Right lung (tissue), 5 donors: ENCODE data around the gene MTM1. TPM values are rescaled to one million over a fixed set of nuclear protein-coding genes. Genes with fewer than 3 reads are reported as not detected.
A peak's percentile ranks its signal among the peaks of the same experiment; 100 is the strongest.

ENCODE experiments used
- DNase-seq, 2 donors: peaks; one replicate each; pipeline ENCODE4 v3.0.0-alpha.2; 2013
- polyA plus RNA-seq, 5 donors: library from polyadenylated mRNA; unstranded; fragments of 120-200 nt; gene quantifications; one replicate each; pipeline versions ENCODE4 v1.2.1 to v1.2.3, GENCODE V29; 2013; ENCODE audit warnings: inconsistent platforms in 1 of 5, low replicate concordance in 1 of 5; ENCODE audit not compliant: insufficient read length in 5 of 5, insufficient read depth in 1 of 5

MTM1 gene
- polyA plus RNA-seq, 5 donors = 9.5 to 14.9 (median 14.5) TPM

DNA sequence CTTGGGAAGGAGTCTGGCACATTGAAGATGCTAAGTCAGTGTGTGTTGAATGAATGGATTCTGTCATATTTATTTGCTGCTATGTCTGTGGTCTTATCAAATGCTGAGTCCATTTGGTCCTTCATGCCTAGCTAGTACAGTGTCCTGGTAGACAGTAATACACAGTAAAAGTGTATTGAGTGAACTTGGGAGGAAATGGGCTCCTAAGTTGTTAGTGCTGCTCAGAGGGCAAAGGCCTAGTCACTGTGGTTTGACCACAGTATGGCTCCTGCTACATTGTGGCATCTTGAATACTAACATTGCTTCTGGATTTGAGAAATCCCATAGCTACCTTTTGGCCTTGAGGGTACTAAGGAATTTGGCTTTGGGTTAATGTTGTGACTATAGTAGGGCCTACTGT lies 33.9 kb downstream of the MTM1 start:
- no peak for DNase-seq

DNA sequence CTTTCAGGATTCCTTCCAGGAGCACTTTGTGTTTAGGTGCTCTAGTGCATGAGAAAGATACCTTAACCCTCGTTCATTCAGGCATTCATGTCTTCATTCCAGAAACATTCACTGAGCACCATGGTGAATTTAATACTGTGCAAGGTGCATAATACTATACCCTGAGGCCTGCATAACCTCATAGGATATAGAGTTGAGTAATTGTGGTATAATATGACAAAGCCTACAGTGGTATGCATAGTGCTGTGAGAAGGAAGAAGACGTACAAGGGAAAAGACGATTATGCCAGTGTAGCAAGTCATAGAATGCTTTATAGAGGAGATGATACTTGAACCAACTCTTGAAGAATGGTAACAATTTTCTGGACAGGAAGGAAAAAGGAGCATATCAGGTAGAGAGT lies 34.3 kb downstream of the MTM1 start:
- DNase-seq = no peak

DNA sequence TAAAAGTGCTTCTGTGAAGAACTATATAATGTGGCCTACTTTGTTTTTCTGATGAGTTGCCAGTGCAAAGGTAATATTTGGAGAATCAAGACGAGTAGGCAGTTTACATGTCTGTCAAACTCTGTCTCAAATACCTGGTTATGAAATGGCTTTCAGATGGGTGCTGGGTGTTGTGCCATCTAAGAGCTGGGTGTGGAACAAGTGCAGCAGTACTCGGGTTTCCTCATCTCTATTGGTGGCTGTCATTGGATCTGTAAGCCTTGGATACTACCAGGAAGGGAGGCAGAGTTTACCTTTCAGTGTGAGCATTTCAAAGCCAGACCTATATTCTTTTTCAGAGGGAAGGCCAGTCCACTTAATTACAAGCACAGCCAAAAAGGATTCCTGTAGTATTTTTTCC lies 37.2 kb downstream of the MTM1 start:
- DNase-seq = no peak

DNA sequence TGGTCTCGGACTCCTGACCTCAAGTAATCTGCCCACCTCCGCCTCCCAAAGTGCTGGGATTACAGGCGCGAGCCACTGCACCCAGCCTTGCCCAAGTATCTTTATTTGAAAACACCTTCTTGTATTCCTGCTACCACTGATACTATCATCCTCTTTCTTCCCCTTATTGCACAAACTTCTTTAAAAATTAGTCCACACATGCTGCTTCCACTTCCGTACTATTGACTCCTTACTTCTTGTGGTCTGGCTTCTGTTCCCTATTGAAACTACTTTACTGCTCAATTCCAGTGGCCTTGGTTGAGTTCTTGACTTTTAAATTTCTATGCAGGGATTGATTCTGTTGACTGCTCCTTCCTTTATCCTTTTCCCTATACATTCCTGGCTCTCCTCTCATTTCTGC lies 38.8 kb downstream of the MTM1 start:
- DNase-seq = no peak

DNA sequence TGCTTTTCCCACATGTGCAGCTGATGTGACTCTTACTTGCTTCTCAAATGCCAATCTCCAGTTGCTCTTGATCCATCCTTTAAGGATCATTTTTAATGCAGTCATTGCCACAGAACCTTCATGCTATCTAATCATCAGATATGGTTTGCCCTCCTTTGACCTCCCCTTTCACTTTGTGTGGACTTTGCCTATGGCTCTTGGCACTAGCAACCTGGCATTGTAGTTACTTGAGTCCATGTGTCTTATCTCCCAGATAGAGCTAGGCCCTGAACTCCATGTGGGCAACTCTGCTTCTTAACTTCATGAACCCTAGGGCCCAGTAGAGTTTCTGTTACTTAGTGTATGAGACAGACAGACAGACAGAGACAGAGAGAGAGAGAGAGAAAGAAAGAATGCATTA lies 41.6 kb downstream of the MTM1 start:
- DNase-seq = no peak

DNA sequence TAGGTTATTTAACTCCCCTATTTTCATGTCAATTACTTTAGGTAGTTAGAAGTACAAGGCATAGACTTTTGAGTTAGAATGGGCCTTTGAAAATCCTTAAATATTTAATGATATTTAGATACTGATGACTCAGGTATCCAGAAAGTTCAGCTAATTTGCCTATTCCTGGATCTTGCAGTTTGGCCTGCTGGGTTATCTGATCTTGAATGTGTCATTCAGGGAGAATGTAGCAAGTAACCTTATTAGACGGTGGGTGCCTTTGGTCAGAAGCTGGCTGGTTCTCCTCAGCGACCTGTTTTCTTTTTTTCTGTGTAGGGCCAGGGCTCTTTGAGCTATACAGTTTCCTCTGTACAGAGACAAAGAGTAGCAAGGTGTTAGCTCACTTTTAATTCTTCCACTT lies 42.0 kb downstream of the MTM1 start:
- DNase-seq = no peak

DNA sequence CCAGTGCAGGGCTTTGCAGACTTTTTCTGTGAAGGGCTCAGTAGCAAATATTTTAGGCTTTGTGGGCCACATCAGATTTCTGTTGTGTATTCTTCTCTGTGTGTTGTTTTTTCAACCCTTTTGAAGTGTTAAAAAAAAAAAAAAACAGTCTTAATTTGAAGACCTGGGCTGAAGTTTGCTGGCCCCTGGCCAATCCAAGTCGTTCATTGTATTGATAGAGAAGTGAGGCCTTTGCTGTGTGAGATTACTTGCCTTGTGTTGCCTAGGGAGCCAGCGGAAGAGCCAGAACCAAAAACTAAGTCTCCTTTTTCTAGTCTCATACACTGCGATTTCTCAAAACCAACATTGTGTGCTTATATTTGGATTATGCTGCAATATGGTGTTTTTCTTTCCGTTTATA lies 46.9 kb downstream of the MTM1 start:
- DNase-seq = no peak

DNA sequence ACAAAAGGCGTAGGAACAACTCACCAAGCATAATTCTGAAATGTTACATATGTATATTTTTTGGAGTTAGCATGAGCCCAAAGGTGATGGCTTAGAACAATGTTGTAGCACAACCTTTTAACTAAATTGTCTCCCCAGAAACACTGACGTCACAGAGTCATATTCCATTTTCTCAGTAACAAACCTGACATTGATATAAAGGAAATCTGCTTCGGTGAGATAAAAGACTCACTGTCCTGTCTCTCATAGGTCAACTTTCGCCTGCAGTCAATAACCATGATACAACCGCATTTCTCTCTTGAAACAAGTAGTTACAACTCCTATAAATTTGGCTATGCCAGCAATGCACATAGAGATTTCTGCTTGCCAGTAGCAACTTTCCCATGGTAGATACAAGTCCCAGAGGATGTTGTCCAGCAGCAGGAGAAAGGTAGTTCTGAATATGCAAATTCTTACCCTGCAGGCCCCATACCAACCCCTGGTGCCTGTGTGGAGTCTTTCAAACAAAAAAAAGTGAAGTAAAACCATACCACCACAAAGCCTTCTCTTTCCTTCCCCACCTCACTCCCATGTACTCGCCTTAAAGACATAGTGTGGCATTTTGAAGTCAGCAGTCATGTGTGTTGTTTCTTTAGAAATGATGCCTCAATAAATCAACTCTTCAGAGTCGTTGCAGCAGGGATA lies 47.9 kb downstream of the MTM1 start:
- no peak for DNase-seq

DNA sequence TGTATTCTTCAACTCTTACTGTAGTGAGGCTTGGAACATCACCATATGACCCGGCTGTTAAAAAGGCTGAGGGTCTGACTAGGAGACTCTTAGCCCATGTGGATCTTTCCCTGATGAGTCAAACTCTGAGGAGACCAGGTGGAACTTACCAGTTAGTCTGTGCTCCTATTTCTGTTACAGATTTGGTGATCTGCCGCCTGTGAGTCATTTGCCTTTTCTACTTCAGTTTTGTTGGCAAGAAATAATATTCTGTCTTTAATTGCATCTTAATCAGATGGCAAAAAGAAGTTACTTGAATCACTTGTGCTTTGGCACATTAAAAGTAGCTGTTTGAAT lies 48.4 kb downstream of the MTM1 start:
- DNase-seq = no peak

DNA sequence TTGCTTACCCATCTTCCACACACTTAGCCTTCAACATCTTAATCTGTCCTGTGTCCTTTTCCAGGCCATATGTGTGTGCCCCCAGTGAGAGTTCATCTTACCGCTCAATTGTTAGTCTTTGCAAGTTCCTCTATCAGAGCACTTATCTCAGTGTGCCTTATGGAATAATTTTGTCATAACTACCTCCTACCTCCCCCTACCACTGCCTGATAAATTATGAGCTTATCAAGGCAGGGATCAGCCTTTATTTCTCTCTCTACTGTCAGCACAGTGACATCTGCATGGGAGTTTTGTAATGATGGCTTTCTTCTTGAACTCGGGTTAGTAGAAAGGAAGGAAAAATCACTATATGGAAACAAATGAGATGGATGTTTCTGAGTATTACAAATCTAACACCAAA lies 53.2 kb downstream of the MTM1 start:
- no peak for DNase-seq

DNA sequence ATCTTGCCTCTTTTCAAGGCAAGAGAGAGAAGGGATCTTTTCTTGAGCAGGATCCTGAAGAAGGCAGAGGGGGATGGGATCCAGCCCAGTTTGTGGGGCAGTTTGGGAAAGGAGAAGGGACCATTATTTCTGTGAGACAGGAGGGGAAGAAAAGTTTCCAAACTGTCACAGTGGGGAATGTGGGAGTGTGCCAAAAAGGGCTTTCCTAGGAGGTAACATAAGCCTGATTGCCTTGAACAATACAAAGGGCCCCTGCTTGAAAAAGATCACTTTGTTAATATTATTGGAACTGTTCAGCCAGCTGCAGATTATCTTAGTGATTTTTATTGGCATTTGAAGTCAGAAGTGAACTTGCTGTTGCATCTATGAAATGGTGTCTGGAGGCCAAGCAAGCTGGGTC lies 55.2 kb downstream of the MTM1 start:
- DNase-seq = no peak

DNA sequence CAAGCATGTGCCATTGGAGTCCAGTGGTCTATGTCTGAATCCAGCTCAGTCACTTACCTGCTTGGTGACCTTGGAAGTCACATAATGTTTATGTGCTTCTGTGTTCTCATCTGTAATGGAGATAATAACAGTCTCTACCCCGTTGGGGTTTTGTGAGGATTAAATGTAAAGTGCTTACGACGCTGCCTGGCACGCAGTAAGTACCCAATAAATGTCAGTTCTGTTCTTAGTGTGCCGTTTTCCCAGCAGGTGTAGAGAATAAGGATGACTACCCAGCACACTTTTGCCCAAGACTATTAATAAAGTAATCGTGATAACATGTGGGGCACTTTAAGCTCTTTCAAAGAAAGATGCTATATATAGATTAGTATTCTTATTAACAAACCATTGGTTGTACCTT lies 56.7 kb downstream of the MTM1 start:
- no peak for DNase-seq

DNA sequence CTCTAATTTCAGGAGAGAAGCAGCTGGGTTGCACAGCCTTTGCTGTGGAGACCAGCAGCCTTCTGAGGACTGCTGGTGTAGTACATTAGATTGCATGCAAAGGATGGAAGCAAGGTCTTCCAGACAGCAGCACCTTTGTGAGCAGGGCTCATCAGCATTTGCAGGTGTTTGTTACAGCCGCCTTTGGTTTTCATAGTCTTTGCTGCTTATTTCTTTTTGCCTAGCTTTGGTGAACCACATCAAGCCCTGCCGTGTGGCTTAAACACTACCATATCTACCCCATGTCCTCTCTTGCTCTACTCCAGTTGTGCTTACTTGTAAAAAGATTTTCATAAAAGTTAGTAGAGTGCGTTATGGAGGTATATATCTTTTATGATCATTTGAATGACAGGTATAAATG lies 57.5 kb downstream of the MTM1 start:
- DNase-seq = no peak

DNA sequence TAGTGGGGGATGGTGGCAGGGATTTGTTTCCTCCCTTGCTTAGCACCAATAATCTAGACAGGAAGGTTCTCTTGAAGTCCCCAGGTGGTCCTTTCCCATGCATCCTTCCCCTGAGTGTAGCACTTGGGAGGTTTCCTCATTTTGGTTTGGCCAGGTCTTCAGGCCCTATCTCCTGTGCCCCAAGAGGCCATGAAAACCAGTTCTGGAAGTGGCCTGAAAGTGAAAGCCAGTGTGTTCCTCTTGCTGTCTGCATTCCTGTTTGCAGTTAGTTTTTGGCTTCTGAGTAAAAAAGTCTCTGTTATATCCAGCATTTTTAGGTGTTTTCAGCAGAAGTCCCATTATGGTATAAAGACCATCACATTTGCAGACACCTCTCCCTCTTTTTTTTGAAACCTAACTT lies 59.5 kb downstream of the MTM1 start:
- no peak for DNase-seq

DNA sequence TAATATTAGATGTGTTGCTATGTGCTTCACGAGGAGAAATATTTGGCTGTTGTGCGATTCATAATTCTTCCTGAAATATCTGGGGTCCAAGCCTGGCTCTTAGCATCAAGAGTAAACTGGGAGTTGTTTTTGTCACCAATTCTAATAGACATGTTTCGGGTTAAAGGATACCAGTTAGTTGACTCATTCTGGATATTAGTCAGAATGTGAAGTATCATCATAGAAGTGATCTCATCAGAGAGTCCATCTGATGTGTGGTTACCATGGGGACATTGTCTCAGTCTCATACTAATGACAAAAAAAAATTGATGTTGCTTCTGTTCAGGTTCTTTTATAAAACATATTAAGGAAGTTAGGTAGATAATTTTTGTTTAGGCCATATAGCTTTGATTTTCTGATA lies 67.5 kb downstream of the MTM1 start:
- no peak for DNase-seq

DNA sequence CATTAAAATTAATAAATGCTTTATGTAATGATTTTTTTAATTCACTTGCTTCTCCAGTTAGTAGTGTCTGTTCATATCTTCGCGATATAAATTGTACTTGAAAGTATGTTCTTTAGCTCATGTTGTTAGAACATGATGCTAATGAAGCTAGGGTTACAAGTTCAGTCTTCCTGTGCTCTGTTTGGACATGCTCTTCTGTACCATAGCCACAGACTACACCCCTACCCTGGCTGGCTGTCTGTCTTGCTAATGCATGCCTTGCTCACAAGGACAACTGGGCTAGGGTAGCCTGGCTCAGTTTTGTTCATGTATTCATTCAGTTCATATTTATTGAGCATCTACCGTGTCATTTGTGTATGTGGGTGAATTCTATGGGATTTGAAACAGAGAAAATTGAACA lies 74.0 kb downstream of the MTM1 start:
- no peak for DNase-seq

DNA sequence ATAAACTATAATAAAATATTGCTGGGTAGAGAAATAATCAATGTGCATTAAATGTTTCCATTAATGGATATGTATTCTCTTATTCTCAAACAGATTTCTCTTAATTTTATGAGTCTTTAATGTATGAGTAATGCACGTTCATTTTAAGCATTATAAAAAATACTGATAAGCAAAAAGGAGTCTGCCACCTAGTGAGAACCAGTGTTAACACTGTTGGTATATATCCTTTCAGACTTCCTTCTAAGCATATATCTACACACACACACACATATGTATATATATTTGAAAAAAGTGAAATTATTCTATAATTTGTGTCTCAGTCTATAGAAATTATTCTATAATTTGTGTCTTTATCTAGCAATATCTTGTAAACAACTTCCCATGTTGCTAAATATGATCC lies 74.8 kb downstream of the MTM1 start:
- no peak for DNase-seq

DNA sequence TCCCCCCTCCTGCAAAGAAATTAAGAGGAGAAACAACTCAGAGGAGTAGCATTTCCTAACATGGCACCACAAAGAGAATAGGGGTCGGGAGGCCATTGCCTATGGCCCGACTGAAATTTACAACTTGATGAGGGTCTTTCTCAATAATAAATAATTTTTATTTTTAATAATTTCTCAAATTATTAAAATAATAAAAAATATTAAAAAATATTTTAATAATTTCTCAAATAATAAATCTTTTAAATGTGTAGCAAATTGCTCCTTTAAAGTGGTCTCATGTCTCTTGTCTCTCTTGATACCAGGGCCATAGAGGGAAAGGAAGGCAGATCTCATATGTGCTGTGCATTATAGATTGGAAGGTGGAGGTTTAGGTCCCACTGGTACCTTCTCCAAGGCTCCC lies 75.5 kb downstream of the MTM1 start:
- no peak for DNase-seq

DNA sequence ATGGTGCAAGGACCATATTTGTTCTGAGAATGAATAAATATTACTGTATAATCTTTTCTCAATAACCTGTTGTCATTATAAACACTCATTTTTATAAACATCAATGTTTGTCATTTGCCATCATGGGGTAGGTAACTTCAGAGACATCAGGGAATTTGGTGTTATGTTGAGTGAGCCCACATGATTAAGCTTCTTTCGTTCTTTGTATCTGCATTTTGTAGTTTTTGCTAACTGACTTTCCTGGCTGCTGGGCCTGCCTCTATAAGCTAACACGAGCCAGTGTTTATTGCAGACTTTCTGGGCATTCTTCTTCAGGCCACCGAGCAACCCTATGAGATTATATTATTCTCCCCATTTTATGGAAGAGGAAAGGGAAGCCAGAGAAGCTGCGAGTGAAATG lies 76.0 kb downstream of the MTM1 start:
- DNase-seq = no peak

DNA sequence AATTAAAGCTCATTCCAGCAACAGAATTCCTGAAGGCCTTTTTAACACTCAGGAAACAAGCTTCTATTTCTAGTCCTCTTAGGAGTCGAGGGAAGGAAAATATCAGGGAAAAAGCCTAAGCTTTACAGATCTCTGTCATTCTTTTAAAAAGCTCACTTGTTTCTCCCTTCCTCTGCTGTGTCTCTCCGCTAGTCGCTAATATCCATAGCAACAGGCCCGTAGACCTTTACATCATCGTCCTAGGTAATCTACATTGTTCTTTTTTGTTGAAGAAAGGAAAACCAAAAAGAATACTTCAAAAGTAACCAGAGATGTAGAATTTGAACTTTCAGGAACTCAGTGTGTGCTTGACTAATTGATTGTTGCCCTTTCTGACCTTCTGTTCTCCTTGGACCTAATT lies 78.9 kb downstream of the MTM1 start:
- no peak for DNase-seq

DNA sequence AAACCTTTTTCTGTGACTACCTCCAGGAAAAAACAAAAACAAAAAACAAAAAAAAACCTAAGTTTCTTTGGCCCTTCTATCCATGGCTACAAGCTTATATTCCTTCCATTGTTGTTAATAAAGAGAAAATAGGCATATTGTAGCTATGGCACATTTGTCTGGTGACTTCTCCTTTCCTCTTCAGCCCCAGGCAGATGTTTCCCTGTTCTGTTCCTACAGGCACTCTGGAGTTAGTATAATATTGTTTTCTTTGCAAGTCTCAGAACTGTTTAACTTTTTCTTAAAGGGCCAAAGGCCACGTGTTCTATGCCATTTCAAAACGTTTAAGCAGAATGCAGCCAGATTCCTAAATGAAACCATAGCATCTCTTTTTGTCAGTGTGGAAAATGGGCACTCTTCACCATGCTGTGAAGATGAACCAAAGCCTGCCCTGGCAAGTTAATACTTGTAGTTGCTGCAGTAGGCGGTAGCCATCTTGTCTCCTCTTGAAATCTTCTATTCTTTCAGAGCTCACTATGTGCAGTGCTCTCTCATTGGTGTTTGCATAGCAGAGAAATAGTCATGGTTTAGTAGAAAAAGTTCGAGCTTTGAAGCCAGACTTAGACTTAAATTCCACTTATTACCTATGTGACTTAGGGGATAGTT lies 80.0 kb downstream of the MTM1 start:
- DNase-seq = no peak

DNA sequence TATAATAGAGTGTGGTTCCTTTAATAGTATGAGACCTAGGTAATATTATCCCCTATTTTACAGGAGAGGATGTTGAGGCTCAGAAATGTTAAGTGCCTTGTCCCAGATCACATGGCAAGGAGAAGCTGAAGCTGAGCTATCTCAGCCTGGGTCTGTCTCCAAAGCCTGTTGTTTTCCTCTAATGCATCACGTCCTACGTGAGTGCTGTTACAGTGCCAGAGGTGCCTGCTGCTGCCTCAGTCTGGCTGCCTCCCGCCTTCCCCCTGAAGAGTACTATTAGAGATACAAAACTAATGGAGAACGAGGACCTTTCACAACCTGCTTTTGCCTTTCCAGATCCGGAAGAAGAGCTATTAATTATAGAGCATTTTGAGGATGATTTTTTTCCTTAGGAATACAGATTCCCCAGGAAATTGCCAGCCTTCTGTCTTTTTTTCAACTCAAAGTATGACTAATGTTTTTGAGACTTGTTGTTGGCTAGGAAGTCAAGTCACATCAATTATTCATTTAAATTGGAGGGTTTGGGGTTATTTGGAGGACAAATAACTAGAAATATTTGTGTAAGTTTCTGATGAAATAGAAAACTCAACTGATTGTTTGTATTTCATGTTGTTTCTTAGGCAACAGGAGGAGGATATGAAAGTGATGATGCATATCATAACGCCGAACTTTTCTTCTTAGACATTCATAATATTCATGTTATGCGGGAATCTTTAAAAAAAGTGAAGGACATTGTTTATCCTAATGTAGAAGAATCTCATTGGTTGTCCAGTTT lies 80.9 kb downstream of the MTM1 start:
- DNase-seq = peak; percentile 4 to 19

DNA sequence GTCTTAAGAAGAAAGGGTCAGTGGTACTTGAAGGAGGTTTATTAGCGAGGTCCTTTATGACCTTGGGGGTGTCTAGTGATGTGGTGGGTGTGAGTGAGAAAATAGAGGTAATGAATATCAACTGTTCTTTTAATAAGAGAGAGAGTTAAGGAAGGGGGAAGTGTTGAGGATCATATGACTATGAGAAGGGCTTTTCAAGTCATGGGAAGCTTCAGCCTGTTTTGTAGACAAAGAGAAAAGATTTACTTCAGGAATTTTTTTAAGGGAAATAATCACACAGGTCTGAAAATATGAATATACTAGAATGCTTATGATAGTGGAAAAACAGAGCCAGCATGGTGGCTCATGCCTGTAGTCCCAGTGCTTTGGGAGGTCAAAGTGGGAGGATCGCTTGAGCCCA lies 83.5 kb downstream of the MTM1 start:
- no peak for DNase-seq

DNA sequence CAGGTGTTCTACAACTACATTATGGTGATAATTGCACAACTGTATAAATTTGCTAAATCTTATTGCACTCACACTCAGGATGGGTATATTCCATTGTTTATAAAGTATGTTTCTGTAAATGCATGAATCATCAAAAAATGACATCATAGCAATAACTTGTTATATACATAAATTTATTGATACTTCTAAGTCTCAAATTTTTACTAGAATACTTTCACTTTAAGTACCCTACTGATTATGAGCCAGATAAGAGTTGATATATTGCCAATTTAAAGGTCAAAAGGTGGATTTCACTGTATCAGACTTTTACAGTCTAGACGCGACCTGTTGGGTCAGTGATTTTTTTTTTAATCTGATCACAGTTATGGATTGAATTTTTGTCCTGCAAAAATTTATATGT lies 87.4 kb downstream of the MTM1 start:
- no peak for DNase-seq
